GM12878 (cell line): ENCODE measurements around the gene DDX42. TPM values are rescaled to one million over a fixed set of nuclear protein-coding genes. Genes with fewer than 3 reads are reported as not detected.
A peak's percentile ranks its signal among the peaks of the same experiment; 100 is the strongest.

Experiments
- BACH1 ChIP-seq: fragments of 450-650 bp; IDR thresholded peaks from 2 replicates; pipeline ENCODE4 v1.6.1; 2017; ENCODE audit warnings: mild to moderate bottlenecking, borderline replicate concordance
- CREM ChIP-seq: IDR thresholded peaks from 2 replicates; pipeline ENCODE4 v1.6.1; 2014; ENCODE audit warnings: antibody characterized with exemption, low read depth
- ESRRA ChIP-seq: IDR thresholded peaks from 2 replicates; pipeline ENCODE4 v1.6.1; 2012; ENCODE audit warnings: mild to moderate bottlenecking, low read length, improper control_type of control experiment
- HCFC1 ChIP-seq: fragments of 150-350 bp; IDR thresholded peaks from 2 replicates; pipeline ENCODE4 v1.6.1; 2014; ENCODE audit warnings: low read length
- IKZF2 ChIP-seq, 2 experiments: fragments of 450-650 bp; IDR thresholded peaks; 2 replicates each; pipeline ENCODE4 v1.6.1; 2017; ENCODE audit warnings: mild to moderate bottlenecking in 2 of 2, moderate library complexity in 2 of 2
- IRF4 ChIP-seq: IDR thresholded peaks from 2 replicates; pipeline ENCODE4 v1.6.1; 2011; ENCODE audit warnings: low read depth, low read length
- JUND ChIP-seq: IDR thresholded peaks from 2 replicates; pipeline ENCODE4 v1.6.1; 2012; ENCODE audit warnings: low read depth, mild to moderate bottlenecking, low read length, improper control_type of control experiment, moderate library complexity
- NFIC ChIP-seq: IDR thresholded peaks from 2 replicates; pipeline ENCODE4 v1.6.1; 2012; ENCODE audit warnings: low read depth, mild to moderate bottlenecking, inconsistent platforms, low read length, moderate library complexity
- NFYB ChIP-seq: IDR thresholded peaks from 2 replicates; pipeline ENCODE4 v1.6.1; 2011; ENCODE audit warnings: low read depth, mild to moderate bottlenecking, low read length, improper control_type of control experiment, moderate library complexity; ENCODE audit not compliant: insufficient read depth
- NR2C1 ChIP-seq: fragments of 450-650 bp; IDR thresholded peaks from 2 replicates; pipeline ENCODE4 v1.6.1; 2017; ENCODE audit warnings: antibody characterized with exemption, mild to moderate bottlenecking, moderate library complexity
- NRF1 ChIP-seq: conservative IDR thresholded peaks from 2 replicates; pipeline ENCODE4 v1.6.1; 2011; ENCODE audit warnings: mild to moderate bottlenecking, low read depth, low read length, improper control_type of control experiment
- SIX5 ChIP-seq: IDR thresholded peaks from 2 replicates; pipeline ENCODE4 v1.6.1; 2011; ENCODE audit warnings: mild to moderate bottlenecking, low read depth, low read length, moderate library complexity; ENCODE audit not compliant: severe bottlenecking
- SMARCA5 ChIP-seq: fragments of 450-650 bp; IDR thresholded peaks from 2 replicates; pipeline ENCODE4 v1.6.1; 2017; ENCODE audit warnings: mild to moderate bottlenecking
- SREBF1 ChIP-seq: IDR thresholded peaks from 2 replicates; pipeline ENCODE4 v1.6.1; 2012; ENCODE audit warnings: mild to moderate bottlenecking, low read length
- SUPT20H ChIP-seq: IDR thresholded peaks from 2 replicates; pipeline ENCODE4 v1.6.1; 2011; ENCODE audit warnings: low read depth, mild to moderate bottlenecking, low read length, moderate library complexity, borderline replicate concordance; ENCODE audit not compliant: control insufficient read depth
- TBL1XR1 ChIP-seq: IDR thresholded peaks from 2 replicates; pipeline ENCODE4 v1.6.1; 2012; ENCODE audit warnings: low read depth, low read length, improper control_type of control experiment
- ZNF274 ChIP-seq: IDR thresholded peaks from one replicate; pipeline ENCODE4 v1.8.0; 2011; ENCODE audit not compliant: insufficient read length, insufficient read depth
- ZNF384 ChIP-seq: IDR thresholded peaks from 2 replicates; pipeline ENCODE4 v1.6.1; 2012; ENCODE audit warnings: low read depth, mild to moderate bottlenecking, low read length, improper control_type of control experiment, borderline replicate concordance
- polyA plus RNA-seq, 11 experiments: library from polyadenylated mRNA; depleted of rRNA in 4 of 11; unstranded in 6 of 11; stranded (reverse) in 5 of 11; fragments of >200 nt; fragmentation: Nextera tagmentation in 4 of 11; fragmentation: Illumina TruSeq in 1 of 11; extraction: Ambion mirVana in 4 of 11; extraction: Trizol in 1 of 11; gene quantifications; 1 replicate in 1 of 11; 2 replicates in 10 of 11; pipeline versions ENCODE4 v1.2.1 to v1.2.3, GENCODE V29; 2011 to 2016; ENCODE audit warnings: inconsistent platforms in 2 of 11, missing spikeins in 2 of 11, low read depth in 1 of 11
- total RNA-seq, 4 experiments: library from RNA; depleted of rRNA in 3 of 4; stranded (reverse); fragments of >200 nt in 3 of 4; fragmentation: Illumina TruSeq in 1 of 4; extraction: Trizol in 1 of 4; gene quantifications; 2 replicates each; pipeline versions ENCODE4 v1.2.1 to v1.2.3, GENCODE V29; 2013 to 2021
- TF ChIP-seq, protein P1 (sequence below): IDR thresholded peaks from 2 replicates; pipeline ENCODE4 v1.6.1; 2012; ENCODE audit warnings: improper control_type of control experiment, low read depth, low read length; ENCODE audit not compliant: insufficient replicate concordance
- TF ChIP-seq, protein P2 (sequence below): fragments of 450-650 bp; IDR thresholded peaks from 2 replicates; pipeline ENCODE4 v1.6.1; 2017; ENCODE audit warnings: borderline replicate concordance
- TF ChIP-seq, protein P3 (sequence below): fragments of 450-650 bp; IDR thresholded peaks from 2 replicates; pipeline ENCODE4 v1.6.1; 2017; ENCODE audit warnings: mild to moderate bottlenecking

The DDX42 gene
- total and polyA plus RNA-seq, 10 of the 15 experiments (the other 5 are each of a cell fraction or from before 2014, with no cell fraction given), result 14.6 to 147 (median 65.3) TPM

DNA sequence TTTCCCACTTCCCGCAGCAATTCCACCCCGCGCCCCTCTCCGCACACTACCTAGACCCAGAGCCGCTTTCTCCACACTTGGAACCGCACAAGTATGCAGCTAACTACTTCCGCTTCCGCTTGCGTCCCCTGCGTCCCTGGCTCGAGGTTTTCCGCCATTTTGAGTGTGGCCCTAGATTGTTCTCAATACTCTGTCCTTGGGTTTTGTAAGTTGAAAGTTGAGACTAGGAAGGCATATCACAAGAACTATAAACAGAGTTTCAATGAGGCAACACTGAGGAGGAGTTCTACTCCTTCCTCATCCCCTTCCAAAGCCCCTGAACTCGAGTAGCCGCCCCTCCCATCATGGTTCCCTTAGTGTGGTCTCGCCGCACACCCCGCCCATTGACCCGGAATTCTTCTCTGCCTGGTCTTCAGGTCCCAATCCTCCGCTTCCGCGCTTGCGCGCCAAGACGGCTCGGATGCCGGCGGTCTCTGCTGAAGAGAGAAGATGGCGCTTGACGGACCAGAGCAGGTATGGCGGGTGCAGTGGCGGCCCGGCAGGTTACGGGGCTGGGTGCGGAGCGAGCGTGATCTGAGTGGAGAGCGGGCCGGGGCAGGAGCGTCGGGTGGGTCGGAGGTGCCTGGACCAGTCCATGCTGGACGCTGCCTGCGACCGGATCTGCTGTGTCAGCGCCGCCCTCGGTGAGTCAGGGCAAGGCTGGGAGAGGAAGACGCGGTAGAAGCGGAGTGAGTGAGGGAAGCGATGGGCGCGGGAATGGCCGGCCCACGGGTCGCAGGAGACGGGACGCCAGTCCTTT, 53.2 kb downstream of the DDX42 start, which contains the start of the genes FTSJ3 and PSMC5 (continued):
- TF ChIP-seq SREBF1, result peak; percentile 37; the same call in 1 of the 2 replicates
- no peak for TF ChIP-seq NFYB
- TF ChIP-seq IRF4, result no peak
- TF ChIP-seq IKZF2 (IDR thresholded peaks at IDR 0.05), result peak in 1 of 2 experiments; percentile 51
- TF ChIP-seq, protein P1, sequence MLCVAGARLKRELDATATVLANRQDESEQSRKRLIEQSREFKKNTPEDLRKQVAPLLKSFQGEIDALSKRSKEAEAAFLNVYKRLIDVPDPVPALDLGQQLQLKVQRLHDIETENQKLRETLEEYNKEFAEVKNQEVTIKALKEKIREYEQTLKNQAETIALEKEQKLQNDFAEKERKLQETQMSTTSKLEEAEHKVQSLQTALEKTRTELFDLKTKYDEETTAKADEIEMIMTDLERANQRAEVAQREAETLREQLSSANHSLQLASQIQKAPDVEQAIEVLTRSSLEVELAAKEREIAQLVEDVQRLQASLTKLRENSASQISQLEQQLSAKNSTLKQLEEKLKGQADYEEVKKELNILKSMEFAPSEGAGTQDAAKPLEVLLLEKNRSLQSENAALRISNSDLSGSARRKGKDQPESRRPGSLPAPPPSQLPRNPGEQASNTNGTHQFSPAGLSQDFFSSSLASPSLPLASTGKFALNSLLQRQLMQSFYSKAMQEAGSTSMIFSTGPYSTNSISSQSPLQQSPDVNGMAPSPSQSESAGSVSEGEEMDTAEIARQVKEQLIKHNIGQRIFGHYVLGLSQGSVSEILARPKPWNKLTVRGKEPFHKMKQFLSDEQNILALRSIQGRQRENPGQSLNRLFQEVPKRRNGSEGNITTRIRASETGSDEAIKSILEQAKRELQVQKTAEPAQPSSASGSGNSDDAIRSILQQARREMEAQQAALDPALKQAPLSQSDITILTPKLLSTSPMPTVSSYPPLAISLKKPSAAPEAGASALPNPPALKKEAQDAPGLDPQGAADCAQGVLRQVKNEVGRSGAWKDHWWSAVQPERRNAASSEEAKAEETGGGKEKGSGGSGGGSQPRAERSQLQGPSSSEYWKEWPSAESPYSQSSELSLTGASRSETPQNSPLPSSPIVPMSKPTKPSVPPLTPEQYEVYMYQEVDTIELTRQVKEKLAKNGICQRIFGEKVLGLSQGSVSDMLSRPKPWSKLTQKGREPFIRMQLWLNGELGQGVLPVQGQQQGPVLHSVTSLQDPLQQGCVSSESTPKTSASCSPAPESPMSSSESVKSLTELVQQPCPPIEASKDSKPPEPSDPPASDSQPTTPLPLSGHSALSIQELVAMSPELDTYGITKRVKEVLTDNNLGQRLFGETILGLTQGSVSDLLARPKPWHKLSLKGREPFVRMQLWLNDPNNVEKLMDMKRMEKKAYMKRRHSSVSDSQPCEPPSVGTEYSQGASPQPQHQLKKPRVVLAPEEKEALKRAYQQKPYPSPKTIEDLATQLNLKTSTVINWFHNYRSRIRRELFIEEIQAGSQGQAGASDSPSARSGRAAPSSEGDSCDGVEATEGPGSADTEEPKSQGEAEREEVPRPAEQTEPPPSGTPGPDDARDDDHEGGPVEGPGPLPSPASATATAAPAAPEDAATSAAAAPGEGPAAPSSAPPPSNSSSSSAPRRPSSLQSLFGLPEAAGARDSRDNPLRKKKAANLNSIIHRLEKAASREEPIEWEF, result no peak
- peak; percentile 83 for TF ChIP-seq SIX5
- TF ChIP-seq ZNF384, result no peak
- no peak for TF ChIP-seq JUND
- no peak for TF ChIP-seq SUPT20H
- TF ChIP-seq NR2C1, result peak; percentile 99
- TF ChIP-seq SMARCA5, result peak; percentile 96
- TF ChIP-seq CREM, result peak; percentile 68; the same call in 1 of the 2 replicates
- TF ChIP-seq, protein P2, sequence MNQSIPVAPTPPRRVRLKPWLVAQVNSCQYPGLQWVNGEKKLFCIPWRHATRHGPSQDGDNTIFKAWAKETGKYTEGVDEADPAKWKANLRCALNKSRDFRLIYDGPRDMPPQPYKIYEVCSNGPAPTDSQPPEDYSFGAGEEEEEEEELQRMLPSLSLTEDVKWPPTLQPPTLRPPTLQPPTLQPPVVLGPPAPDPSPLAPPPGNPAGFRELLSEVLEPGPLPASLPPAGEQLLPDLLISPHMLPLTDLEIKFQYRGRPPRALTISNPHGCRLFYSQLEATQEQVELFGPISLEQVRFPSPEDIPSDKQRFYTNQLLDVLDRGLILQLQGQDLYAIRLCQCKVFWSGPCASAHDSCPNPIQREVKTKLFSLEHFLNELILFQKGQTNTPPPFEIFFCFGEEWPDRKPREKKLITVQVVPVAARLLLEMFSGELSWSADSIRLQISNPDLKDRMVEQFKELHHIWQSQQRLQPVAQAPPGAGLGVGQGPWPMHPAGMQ, result no peak
- TF ChIP-seq ESRRA, result no peak
- TF ChIP-seq HCFC1, result peak; percentile 93
- peak; percentile 92 for TF ChIP-seq BACH1
- peak; percentile 48 for TF ChIP-seq NRF1
- TF ChIP-seq, protein P3, sequence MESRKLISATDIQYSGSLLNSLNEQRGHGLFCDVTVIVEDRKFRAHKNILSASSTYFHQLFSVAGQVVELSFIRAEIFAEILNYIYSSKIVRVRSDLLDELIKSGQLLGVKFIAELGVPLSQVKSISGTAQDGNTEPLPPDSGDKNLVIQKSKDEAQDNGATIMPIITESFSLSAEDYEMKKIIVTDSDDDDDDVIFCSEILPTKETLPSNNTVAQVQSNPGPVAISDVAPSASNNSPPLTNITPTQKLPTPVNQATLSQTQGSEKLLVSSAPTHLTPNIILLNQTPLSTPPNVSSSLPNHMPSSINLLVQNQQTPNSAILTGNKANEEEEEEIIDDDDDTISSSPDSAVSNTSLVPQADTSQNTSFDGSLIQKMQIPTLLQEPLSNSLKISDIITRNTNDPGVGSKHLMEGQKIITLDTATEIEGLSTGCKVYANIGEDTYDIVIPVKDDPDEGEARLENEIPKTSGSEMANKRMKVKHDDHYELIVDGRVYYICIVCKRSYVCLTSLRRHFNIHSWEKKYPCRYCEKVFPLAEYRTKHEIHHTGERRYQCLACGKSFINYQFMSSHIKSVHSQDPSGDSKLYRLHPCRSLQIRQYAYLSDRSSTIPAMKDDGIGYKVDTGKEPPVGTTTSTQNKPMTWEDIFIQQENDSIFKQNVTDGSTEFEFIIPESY, result no peak
- no peak; the same call in 1 of the 2 replicates for TF ChIP-seq TBL1XR1
- TF ChIP-seq NFIC, result no peak
- TF ChIP-seq ZNF274, result no peak
